ENCODE data around the gene WWOX. TPM values are rescaled to one million over a fixed set of nuclear protein-coding genes. Genes with fewer than 3 reads are reported as not detected.

Gene WWOX
- total RNA-seq, 6 donors from 2014 or later, result 18.7 to 167 (median 31.0) TPM

DNA sequence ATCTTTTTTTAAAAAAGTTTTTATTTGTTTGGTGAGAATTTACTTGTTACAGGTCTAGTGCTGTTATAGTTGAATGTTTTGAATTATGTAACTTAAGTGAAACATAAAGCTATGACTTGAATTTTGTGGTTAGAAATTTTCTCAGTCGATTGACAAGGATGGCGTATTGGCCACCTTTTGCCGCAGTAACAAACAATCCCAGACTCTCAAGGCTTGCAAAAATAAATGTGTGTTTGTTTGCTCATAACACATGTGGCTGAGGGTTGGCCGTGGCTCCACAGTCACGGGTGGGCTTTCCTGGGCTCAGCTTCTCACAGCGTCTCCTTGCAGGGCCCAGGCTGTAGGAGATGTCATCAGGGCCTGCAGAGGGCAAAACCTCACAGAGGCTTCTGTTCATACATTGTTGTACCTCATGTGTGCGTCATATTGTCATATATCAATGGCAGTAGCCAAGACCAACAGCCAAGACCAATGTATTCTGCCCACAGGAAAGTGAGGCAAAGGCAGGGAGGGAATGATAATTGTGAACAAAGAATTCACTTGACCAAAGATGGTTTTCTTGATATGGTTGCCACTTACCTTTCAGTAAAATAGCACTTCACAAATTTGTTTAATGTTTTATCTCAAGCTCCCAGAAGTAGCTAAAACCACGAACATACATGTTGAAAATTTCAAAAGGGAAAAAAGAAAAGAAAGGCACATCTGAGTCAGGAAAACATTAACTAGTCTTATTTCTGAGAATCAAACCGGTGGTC lies 93.5 kb downstream of the WWOX start:
- no peak overlapping the region for H3K27ac ChIP-seq
- no peaks in the 10 kb centered on the region for H3K36me3 ChIP-seq
- H3K9me3 ChIP-seq, result no peaks in the 10 kb centered on the region
- H3K4me1 ChIP-seq, result no peaks in the 10 kb centered on the region
- WGBS, 2 donors, result 70 to 75% methylated on average over 9 of the region's 9 CpGs
- DNase-seq, result no peak
- no peaks in the 10 kb centered on the region for H3K27me3 ChIP-seq
- no peak for TF ChIP-seq POLR2A (IDR thresholded peaks at IDR 0.05)
- TF ChIP-seq CTCF (IDR thresholded peaks at IDR 0.05), result no peak
- TF ChIP-seq EP300 (IDR thresholded peaks at IDR 0.05), result no peak
- TF ChIP-seq POLR2AphosphoS5 (IDR thresholded peaks at IDR 0.05), result no peak
- H3K4me3 ChIP-seq, result no peak overlapping the region
- no peak for ATAC-seq (ENCODE audit: low FRiP score in 2 of 2)

GRCh38 chr16:78194948-78195347 lies 95.5 kb downstream of the WWOX start:
- ATAC-seq (ENCODE audit: low FRiP score in 2 of 2), result no peak
- Histone ChIP-seq H3K9me3 (no peaks in the 10 kb centered on the region), H3K4me3 (no peak overlapping the region), H3K4me1 (no peaks in the 10 kb centered on the region), H3K36me3 (no peaks in the 10 kb centered on the region), H3K27ac (no peak overlapping the region), H3K27me3 (no peaks in the 10 kb centered on the region)
- 92 to 96% methylated on average over 3 of the region's 3 CpGs for WGBS, 2 donors
- no peak for DNase-seq
- TF ChIP-seq CTCF (IDR thresholded peaks at IDR 0.05) (no peak), POLR2AphosphoS5 (IDR thresholded peaks at IDR 0.05) (no peak), EP300 (IDR thresholded peaks at IDR 0.05) (no peak), POLR2A (IDR thresholded peaks at IDR 0.05) (no peak)

- H3K4me1 ChIP-seq, result no peaks in the 10 kb centered on the region
- H3K9me3 ChIP-seq, result no peaks in the 10 kb centered on the region
Observed at GRCh38 chr16:78195797-78196196, 96.3 kb downstream of the WWOX start.

DNA sequence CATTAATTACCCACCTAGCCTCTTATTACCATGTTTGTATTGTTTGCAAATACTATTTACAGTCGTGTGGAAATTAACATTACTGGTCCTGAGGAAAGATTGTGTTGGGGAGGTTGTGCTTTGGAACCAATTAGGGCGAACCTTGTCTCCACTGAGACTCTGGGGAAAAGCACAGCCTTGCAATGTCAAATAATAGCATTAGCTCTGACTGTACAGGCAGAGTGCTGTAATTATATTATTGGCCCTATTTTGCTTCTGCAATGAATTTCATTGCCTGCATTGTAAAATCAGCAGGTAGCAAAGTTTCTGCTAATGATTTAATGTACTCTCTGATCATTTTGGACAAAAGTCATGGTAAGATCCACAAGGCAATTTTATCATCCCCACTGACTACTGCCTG lies 97.0 kb downstream of the WWOX start:
- DNase-seq (no peak), ATAC-seq (ENCODE audit: low FRiP score in 2 of 2) (no peak)
- Histone ChIP-seq H3K27ac (no peak overlapping the region), H3K36me3 (no peaks in the 10 kb centered on the region), H3K4me1 (no peaks in the 10 kb centered on the region), H3K9me3 (no peaks in the 10 kb centered on the region), H3K4me3 (no peak overlapping the region), H3K27me3 (no peaks in the 10 kb centered on the region)
- TF ChIP-seq EP300 (IDR thresholded peaks at IDR 0.05) (no peak), POLR2A (IDR thresholded peaks at IDR 0.05) (no peak), POLR2AphosphoS5 (IDR thresholded peaks at IDR 0.05) (no peak), CTCF (IDR thresholded peaks at IDR 0.05) (no peak)
- 47 to 68% methylated on average over 2 of the region's 2 CpGs for WGBS, 2 donors

More at GRCh38 chr16:78195797-78196196, 96.3 kb downstream of the WWOX start:
- no peak overlapping the region for H3K4me3 ChIP-seq
- WGBS, 2 donors, result 40 to 43% methylated on average over 4 of the region's 4 CpGs
- H3K27ac ChIP-seq, result no peak overlapping the region
- TF ChIP-seq CTCF (IDR thresholded peaks at IDR 0.05) (no peak), POLR2A (IDR thresholded peaks at IDR 0.05) (no peak)
- H3K27me3 ChIP-seq, result no peaks in the 10 kb centered on the region
- ATAC-seq (ENCODE audit: low FRiP score in 2 of 2) (no peak), DNase-seq (no peak)
- H3K36me3 ChIP-seq, result no peaks in the 10 kb centered on the region

DNA sequence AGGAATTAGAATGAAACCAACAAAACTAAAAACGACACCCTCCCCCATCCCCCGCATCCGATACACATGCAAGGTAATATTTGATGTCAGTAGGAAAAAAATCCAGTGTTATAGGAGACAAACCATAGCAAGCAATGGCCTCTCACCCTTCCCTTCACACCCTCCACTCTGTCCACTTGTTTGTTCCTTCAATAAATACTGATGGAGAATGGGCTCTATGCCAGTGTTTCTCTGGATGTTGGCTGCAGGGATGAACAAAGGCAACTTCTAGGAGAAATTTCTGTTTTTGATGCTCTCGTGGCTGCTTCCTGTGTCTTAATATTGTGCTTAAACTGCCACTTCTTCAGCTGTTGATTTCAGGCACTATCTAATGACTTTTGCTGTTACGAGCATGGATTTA lies 98.8 kb downstream of the WWOX start:
- no peaks in the 10 kb centered on the region for H3K4me1 ChIP-seq
- no peaks in the 10 kb centered on the region for H3K36me3 ChIP-seq
- no peak for TF ChIP-seq EP300 (IDR thresholded peaks at IDR 0.05)
- no peak for TF ChIP-seq POLR2AphosphoS5 (IDR thresholded peaks at IDR 0.05)
- TF ChIP-seq POLR2A (IDR thresholded peaks at IDR 0.05), result no peak
- no peak for TF ChIP-seq CTCF (IDR thresholded peaks at IDR 0.05)
- no peak overlapping the region for H3K4me3 ChIP-seq
- no peak for DNase-seq
- 67 to 80% methylated on average over 5 of the region's 5 CpGs for WGBS, 2 donors
- no peak for ATAC-seq (ENCODE audit: low FRiP score in 2 of 2)
- no peaks in the 10 kb centered on the region for H3K27me3 ChIP-seq
- no peaks in the 10 kb centered on the region for H3K9me3 ChIP-seq
- H3K27ac ChIP-seq, result no peak overlapping the region
